Panc1 (cell line): ENCODE results near the gene NBR1.
"Not testable (repeated sequence)": the region's sequence is repeated elsewhere in the genome, so short reads cannot be mapped to it uniquely, and the experiment has no call there.

Experiments
- TCF7L2 ChIP-seq: IDR thresholded peaks from 2 replicates; pipeline ENCODE4 v1.6.1; 2011; ENCODE audit warnings: mild to moderate bottlenecking, low read depth, low read length, inconsistent platforms
- TF ChIP-seq, protein P1 (sequence below): fragments of 450-650 bp; IDR thresholded peaks from 2 replicates; pipeline ENCODE4 v1.5.1; 2017; ENCODE audit warnings: mild to moderate bottlenecking
- TF ChIP-seq, protein P2 (sequence below), 2 experiments: IDR thresholded peaks; 2 replicates each; pipeline ENCODE4 v1.6.1; 2011 to 2012; ENCODE audit warnings: low read depth in 2 of 2, control low read depth in 1 of 2, low read length in 1 of 2, mild to moderate bottlenecking in 1 of 2, moderate library complexity in 1 of 2; ENCODE audit not compliant: insufficient read depth in 1 of 2

DNA sequence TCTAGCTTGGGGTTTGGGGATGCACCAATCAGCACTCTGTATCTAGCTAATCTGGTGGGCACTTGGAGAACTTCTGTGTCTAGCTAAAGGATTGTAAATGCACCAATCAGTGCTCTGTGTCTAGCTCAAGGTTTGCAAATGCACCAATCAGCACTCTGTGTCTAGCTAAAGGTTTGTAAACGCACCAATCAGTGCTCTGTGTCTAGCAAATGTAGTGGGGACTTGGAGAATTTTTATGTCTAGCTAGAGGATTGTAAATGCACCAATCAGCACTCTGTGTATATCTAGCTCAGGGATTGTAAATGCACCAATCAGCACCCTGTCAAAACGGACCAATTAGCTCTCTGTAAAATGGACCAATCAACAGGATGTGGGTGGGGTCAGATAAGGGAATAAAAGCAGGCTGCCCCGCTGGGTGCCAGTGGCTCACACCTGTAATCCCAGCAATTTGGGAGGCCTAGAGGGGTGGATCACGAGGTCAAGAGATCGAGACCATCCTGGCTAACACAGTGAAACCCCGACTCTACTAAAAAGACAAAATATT, 43.6 kb upstream of the NBR1 start:
- TF ChIP-seq, protein P1, sequence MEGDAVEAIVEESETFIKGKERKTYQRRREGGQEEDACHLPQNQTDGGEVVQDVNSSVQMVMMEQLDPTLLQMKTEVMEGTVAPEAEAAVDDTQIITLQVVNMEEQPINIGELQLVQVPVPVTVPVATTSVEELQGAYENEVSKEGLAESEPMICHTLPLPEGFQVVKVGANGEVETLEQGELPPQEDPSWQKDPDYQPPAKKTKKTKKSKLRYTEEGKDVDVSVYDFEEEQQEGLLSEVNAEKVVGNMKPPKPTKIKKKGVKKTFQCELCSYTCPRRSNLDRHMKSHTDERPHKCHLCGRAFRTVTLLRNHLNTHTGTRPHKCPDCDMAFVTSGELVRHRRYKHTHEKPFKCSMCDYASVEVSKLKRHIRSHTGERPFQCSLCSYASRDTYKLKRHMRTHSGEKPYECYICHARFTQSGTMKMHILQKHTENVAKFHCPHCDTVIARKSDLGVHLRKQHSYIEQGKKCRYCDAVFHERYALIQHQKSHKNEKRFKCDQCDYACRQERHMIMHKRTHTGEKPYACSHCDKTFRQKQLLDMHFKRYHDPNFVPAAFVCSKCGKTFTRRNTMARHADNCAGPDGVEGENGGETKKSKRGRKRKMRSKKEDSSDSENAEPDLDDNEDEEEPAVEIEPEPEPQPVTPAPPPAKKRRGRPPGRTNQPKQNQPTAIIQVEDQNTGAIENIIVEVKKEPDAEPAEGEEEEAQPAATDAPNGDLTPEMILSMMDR = not testable (repeated sequence)
- TF ChIP-seq, protein P2, sequence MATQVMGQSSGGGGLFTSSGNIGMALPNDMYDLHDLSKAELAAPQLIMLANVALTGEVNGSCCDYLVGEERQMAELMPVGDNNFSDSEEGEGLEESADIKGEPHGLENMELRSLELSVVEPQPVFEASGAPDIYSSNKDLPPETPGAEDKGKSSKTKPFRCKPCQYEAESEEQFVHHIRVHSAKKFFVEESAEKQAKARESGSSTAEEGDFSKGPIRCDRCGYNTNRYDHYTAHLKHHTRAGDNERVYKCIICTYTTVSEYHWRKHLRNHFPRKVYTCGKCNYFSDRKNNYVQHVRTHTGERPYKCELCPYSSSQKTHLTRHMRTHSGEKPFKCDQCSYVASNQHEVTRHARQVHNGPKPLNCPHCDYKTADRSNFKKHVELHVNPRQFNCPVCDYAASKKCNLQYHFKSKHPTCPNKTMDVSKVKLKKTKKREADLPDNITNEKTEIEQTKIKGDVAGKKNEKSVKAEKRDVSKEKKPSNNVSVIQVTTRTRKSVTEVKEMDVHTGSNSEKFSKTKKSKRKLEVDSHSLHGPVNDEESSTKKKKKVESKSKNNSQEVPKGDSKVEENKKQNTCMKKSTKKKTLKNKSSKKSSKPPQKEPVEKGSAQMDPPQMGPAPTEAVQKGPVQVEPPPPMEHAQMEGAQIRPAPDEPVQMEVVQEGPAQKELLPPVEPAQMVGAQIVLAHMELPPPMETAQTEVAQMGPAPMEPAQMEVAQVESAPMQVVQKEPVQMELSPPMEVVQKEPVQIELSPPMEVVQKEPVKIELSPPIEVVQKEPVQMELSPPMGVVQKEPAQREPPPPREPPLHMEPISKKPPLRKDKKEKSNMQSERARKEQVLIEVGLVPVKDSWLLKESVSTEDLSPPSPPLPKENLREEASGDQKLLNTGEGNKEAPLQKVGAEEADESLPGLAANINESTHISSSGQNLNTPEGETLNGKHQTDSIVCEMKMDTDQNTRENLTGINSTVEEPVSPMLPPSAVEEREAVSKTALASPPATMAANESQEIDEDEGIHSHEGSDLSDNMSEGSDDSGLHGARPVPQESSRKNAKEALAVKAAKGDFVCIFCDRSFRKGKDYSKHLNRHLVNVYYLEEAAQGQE (IDR thresholded peaks at IDR 0.05; ENCODE audit: insufficient read depth in 1 of 2, low read depth in 2 of 2, low read length in 1 of 2) = not testable (repeated sequence)
- not testable (repeated sequence) for TF ChIP-seq TCF7L2
